MG63 (cell line): Measurements from ENCODE around the gene NYAP1. TPM values are rescaled to one million over a fixed set of nuclear protein-coding genes. Genes with fewer than 3 reads are reported as not detected.
"Not testable (repeated sequence)": the region's sequence is repeated elsewhere in the genome, so short reads cannot be mapped to it uniquely, and the experiment has no call there.

Experiments
- DNase-seq: peaks from one replicate; pipeline ENCODE4 v3.0.0-alpha.2; 2020
- H3K27me3 ChIP-seq: fragments of 250-450 bp; sonication (Bioruptor Pico); 2 replicates; pipeline ENCODE4 v1.5.1; 2020; ENCODE audit warnings: mild to moderate bottlenecking, moderate library complexity
- H3K36me3 ChIP-seq: fragments of 250-450 bp; sonication (Bioruptor Pico); 2 replicates; pipeline ENCODE4 v1.5.1; 2020; ENCODE audit warnings: mild to moderate bottlenecking, moderate library complexity
- H3K4me3 ChIP-seq: fragments of 250-450 bp; sonication (Bioruptor Pico); 2 replicates; pipeline ENCODE4 v1.5.1; 2020; ENCODE audit warnings: mild to moderate bottlenecking, moderate library complexity
- H3K9me3 ChIP-seq: fragments of 250-450 bp; sonication (Bioruptor Pico); 2 replicates; pipeline ENCODE4 v1.5.1; 2020; ENCODE audit warnings: mild to moderate bottlenecking, moderate library complexity
- total RNA-seq: library from RNA; depleted of rRNA; stranded (reverse); fragments of >200 nt; shearing (Covaris generic); gene quantifications from 2 replicates; pipeline ENCODE4 v1.2.3, GENCODE V29; 2014; ENCODE audit warnings: low replicate concordance

NYAP1 gene
- total RNA-seq, 1 experiment from 2014 or later = not detected

GRCh38 chr7:100519580-100519979, 35.9 kb downstream of the NYAP1 start:
- Histone ChIP-seq H3K27me3 (no peaks in the 10 kb centered on the region), H3K4me3 (no peak overlapping the region), H3K36me3 (no peaks in the 10 kb centered on the region), H3K9me3 (no peaks in the 10 kb centered on the region)
- DNase-seq = no peak

GRCh38 chr7:100520138-100520537, 36.4 kb downstream of the NYAP1 start:
- no peak overlapping the region for H3K4me3 ChIP-seq

GRCh38 chr7:100521076-100521475, 37.3 kb downstream of the NYAP1 start:
- no peak for DNase-seq
- no peaks in the 10 kb centered on the region for H3K36me3 ChIP-seq
- H3K27me3 ChIP-seq = no peaks in the 10 kb centered on the region
- H3K9me3 ChIP-seq = no peaks in the 10 kb centered on the region
- H3K4me3 ChIP-seq = no peak overlapping the region

More at GRCh38 chr7:100520138-100520537, 36.4 kb downstream of the NYAP1 start:
- Histone ChIP-seq H3K9me3 (no peaks in the 10 kb centered on the region), H3K27me3 (no peaks in the 10 kb centered on the region), H3K36me3 (no peaks in the 10 kb centered on the region)
- DNase-seq = no peak

GRCh38 chr7:100521909-100522593, 38.3 kb downstream of the NYAP1 start:
- not testable (repeated sequence) for H3K36me3 ChIP-seq, H3K4me3 ChIP-seq, H3K9me3 ChIP-seq, H3K27me3 ChIP-seq, DNase-seq

- H3K36me3 ChIP-seq, H3K27me3 ChIP-seq, DNase-seq, H3K4me3 ChIP-seq, H3K9me3 ChIP-seq: not testable (repeated sequence)
Measured at GRCh38 chr7:100523192-100523591, 39.5 kb downstream of the NYAP1 start.

GRCh38 chr7:100528108-100528866, 44.6 kb downstream of the NYAP1 start:
- not testable (repeated sequence) for H3K4me3 ChIP-seq, H3K36me3 ChIP-seq, H3K9me3 ChIP-seq, DNase-seq, H3K27me3 ChIP-seq

GRCh38 chr7:100532165-100533022, 48.7 kb downstream of the NYAP1 start:
- no peak for DNase-seq
- Histone ChIP-seq H3K4me3 (no peak overlapping the region), H3K36me3 (no peaks in the 10 kb centered on the region), H3K9me3 (no peaks in the 10 kb centered on the region), H3K27me3 (no peaks in the 10 kb centered on the region)

GRCh38 chr7:100535982-100536381, 52.3 kb downstream of the NYAP1 start:
- H3K9me3 ChIP-seq, DNase-seq, H3K27me3 ChIP-seq, H3K36me3 ChIP-seq, H3K4me3 ChIP-seq: not testable (repeated sequence)

- H3K9me3 ChIP-seq, H3K27me3 ChIP-seq, DNase-seq, H3K36me3 ChIP-seq, H3K4me3 ChIP-seq: not testable (repeated sequence)
Measured at GRCh38 chr7:100536695-100537094, 53.0 kb downstream of the NYAP1 start.

- Histone ChIP-seq H3K27me3 (no peaks in the 10 kb centered on the region), H3K9me3 (no peaks in the 10 kb centered on the region), H3K36me3 (no peaks in the 10 kb centered on the region), H3K4me3 (peak overlapping the region; percentile 49)
- no peak for DNase-seq
Measured at GRCh38 chr7:100538348-100538653, 54.6 kb downstream of the NYAP1 start.

GRCh38 chr7:100538654-100539435, 55.1 kb downstream of the NYAP1 start, which contains the start of gene AGFG2:
TSS of gene AGFG2 (plus strand) at chr7:100539203. CDS start at chr7:100539347, 144 bp downstream.
- peak within 1 kb of the TSS; percentile 75 for H3K4me3 ChIP-seq
- peak; percentile 99 for DNase-seq
- H3K9me3 ChIP-seq = no peaks in the 10 kb centered on the region
- H3K27me3 ChIP-seq = no peaks in the 10 kb centered on the region
- H3K36me3 ChIP-seq = no peaks in the 10 kb centered on the region

- no peak for DNase-seq
- Histone ChIP-seq H3K36me3 (no peaks in the 10 kb centered on the region), H3K9me3 (no peaks in the 10 kb centered on the region), H3K4me3 (peak overlapping the region; percentile 75), H3K27me3 (no peaks in the 10 kb centered on the region)
Measured at GRCh38 chr7:100539436-100540006, 55.8 kb downstream of the NYAP1 start.

GRCh38 chr7:100540073-100540723, 56.5 kb downstream of the NYAP1 start:
- Histone ChIP-seq H3K36me3 (no peaks in the 10 kb centered on the region), H3K9me3 (no peaks in the 10 kb centered on the region), H3K27me3 (no peaks in the 10 kb centered on the region), H3K4me3 (peak overlapping the region; percentile 75; the same call in 1 of the 2 replicates)
- no peak for DNase-seq

- H3K9me3 ChIP-seq, H3K36me3 ChIP-seq, DNase-seq, H3K4me3 ChIP-seq, H3K27me3 ChIP-seq: not testable (repeated sequence)
Measured at GRCh38 chr7:100541309-100541708, 57.6 kb downstream of the NYAP1 start.

GRCh38 chr7:100543586-100543985, 59.9 kb downstream of the NYAP1 start:
- Histone ChIP-seq H3K27me3 (no peaks in the 10 kb centered on the region), H3K9me3 (no peaks in the 10 kb centered on the region), H3K4me3 (no peak overlapping the region), H3K36me3 (no peaks in the 10 kb centered on the region)
- no peak for DNase-seq

- H3K36me3 ChIP-seq = no peaks in the 10 kb centered on the region
- H3K4me3 ChIP-seq = no peak overlapping the region
- no peaks in the 10 kb centered on the region for H3K27me3 ChIP-seq
- no peaks in the 10 kb centered on the region for H3K9me3 ChIP-seq
- no peak for DNase-seq
Measured at GRCh38 chr7:100544386-100544785, 60.7 kb downstream of the NYAP1 start.
